Vagina (tissue), 2 donors: ENCODE data around the gene CD300LD.

Experiments used
- CTCF ChIP-seq, 3 experiments: fragments of 450-650 bp in 2 of 3; fragments of 200-600 bp in 1 of 3; sonication (generic) in 1 of 3; IDR thresholded peaks; one replicate each; pipeline ENCODE4 v1.5.1; 2017 to 2019; ENCODE audit warnings: antibody characterized with exemption in 3 of 3, mild to moderate bottlenecking in 2 of 3, moderate library complexity in 2 of 3
- POLR2A ChIP-seq, 2 donors: fragments of 450-650 bp; IDR thresholded peaks; one replicate each; pipeline ENCODE4 v1.6.1; 2017; ENCODE audit warnings: antibody characterized with exemption in 2 of 2, mild to moderate bottlenecking in 2 of 2, moderate library complexity in 2 of 2
- POLR2AphosphoS5 ChIP-seq, 2 donors: sonication (generic); formaldehyde crosslinking; IDR thresholded peaks; one replicate each; pipeline ENCODE4 v1.9.0; 2017; ENCODE audit warnings: antibody characterized with exemption in 2 of 2, mild to moderate bottlenecking in 2 of 2, low read depth in 1 of 2; ENCODE audit not compliant: insufficient read depth in 1 of 2

- TF ChIP-seq CTCF (IDR thresholded peaks at IDR 0.05) (no peak), POLR2AphosphoS5 (IDR thresholded peaks at IDR 0.05; ENCODE audit: insufficient read depth in 1 of 2, low read depth in 1 of 2) (no peak), POLR2A (IDR thresholded peaks at IDR 0.05) (no peak)
Observed at GRCh38 chr17:74574489-74575142, 17.5 kb downstream of the CD300LD start.
